GM23338 (cell line): ENCODE results near the gene DIPK1A. TPM values are rescaled to one million over a fixed set of nuclear protein-coding genes. Genes with fewer than 3 reads are reported as not detected.

Experiments
- ATAC-seq: fragments of 200-7000 bp; cut with Tn5 transposase; 3 replicates; pipeline ENCODE4 v1.9.1; 2020
- DNase-seq: peaks from one replicate; pipeline ENCODE4 v3.0.0-alpha.2; 2015; ENCODE audit warnings: low spot score
- H2AFZ ChIP-seq: fragments of 200-600 bp; sonication (generic); 2 replicates; pipeline ENCODE4 v1.8.0; 2016; ENCODE audit warnings: antibody characterized with exemption, mild to moderate bottlenecking, moderate library complexity
- H3F3A ChIP-seq: fragments of 200-600 bp; sonication (generic); replicated peaks from 2 replicates; pipeline ENCODE4 v1.8.0; 2017; ENCODE audit warnings: antibody characterized with exemption, mixed run types, low read depth
- H3K27ac ChIP-seq: fragments of 200-600 bp; sonication (generic); 2 replicates; pipeline ENCODE4 v1.6.1; 2016; ENCODE audit warnings: low read depth
- H3K27me3 ChIP-seq: fragments of 200-600 bp; sonication (generic); 2 replicates; pipeline ENCODE4 v1.8.0; 2016; ENCODE audit warnings: mild to moderate bottlenecking, mixed run types, moderate library complexity; ENCODE audit not compliant: insufficient read depth
- H3K36me3 ChIP-seq: fragments of 200-600 bp; sonication (generic); 2 replicates; pipeline ENCODE4 v1.8.0; 2016; ENCODE audit warnings: mild to moderate bottlenecking; ENCODE audit not compliant: insufficient read depth
- H3K4me1 ChIP-seq: fragments of 200-600 bp; sonication (generic); 2 replicates; pipeline ENCODE4 v1.8.0; 2016; ENCODE audit warnings: mild to moderate bottlenecking, moderate library complexity; ENCODE audit not compliant: insufficient read depth
- H3K4me2 ChIP-seq: fragments of 200-600 bp; sonication (generic); 2 replicates; pipeline ENCODE4 v1.7.1; 2017; ENCODE audit warnings: mixed run types
- H3K4me3 ChIP-seq: fragments of 200-600 bp; sonication (generic); 2 replicates; pipeline ENCODE4 v1.6.1; 2016; ENCODE audit warnings: mixed run types
- H3K79me2 ChIP-seq: fragments of 200-600 bp; sonication (generic); replicated peaks from 2 replicates; pipeline ENCODE4 v1.8.0; 2017; ENCODE audit warnings: mild to moderate bottlenecking; ENCODE audit not compliant: insufficient read depth
- H3K9me2 ChIP-seq: fragments of 200-600 bp; sonication (generic); 2 replicates; pipeline ENCODE4 v1.8.0; 2017; ENCODE audit not compliant: insufficient read depth
- H4K20me1 ChIP-seq: fragments of 200-600 bp; sonication (generic); replicated peaks from 2 replicates; pipeline ENCODE4 v1.8.0; 2017; ENCODE audit warnings: mild to moderate bottlenecking; ENCODE audit not compliant: insufficient read depth
- H3K27ac Mint-ChIP-seq: 2 replicates; pipeline ENCODE4 v1.8.0; 2020; ENCODE audit warnings: inconsistent platforms, mild to moderate bottlenecking, moderate library complexity, mixed read lengths
- H3K27me3 Mint-ChIP-seq: 3 replicates; pipeline ENCODE4 v1.8.0; 2022; ENCODE audit warnings: low read depth, mild to moderate bottlenecking, moderate library complexity, mixed read lengths, inconsistent platforms; ENCODE audit not compliant: insufficient read depth, poor library complexity
- H3K36me3 Mint-ChIP-seq: 3 replicates; pipeline ENCODE4 v1.8.0; 2021; ENCODE audit warnings: low read depth, mild to moderate bottlenecking, inconsistent platforms, moderate library complexity, mixed read lengths
- H3K4me1 Mint-ChIP-seq: 3 replicates; pipeline ENCODE4 v1.8.0; 2020; ENCODE audit warnings: mild to moderate bottlenecking, inconsistent platforms, mixed read lengths
- H3K4me3 Mint-ChIP-seq: 3 replicates; pipeline ENCODE4 v1.8.0; 2021; ENCODE audit warnings: moderate library complexity, mild to moderate bottlenecking, inconsistent platforms, mixed read lengths
- H3K9me3 Mint-ChIP-seq: 3 replicates; pipeline ENCODE4 v1.8.0; 2020; ENCODE audit warnings: moderate library complexity, mild to moderate bottlenecking, inconsistent platforms, mixed read lengths
- CREB1 ChIP-seq: fragments of 250-450 bp; sonication (Bioruptor Pico); IDR thresholded peaks from 2 replicates; pipeline ENCODE4 v1.5.0; 2020; ENCODE audit warnings: low read depth, mild to moderate bottlenecking, moderate library complexity
- EZH2 ChIP-seq: fragments of 200-600 bp; sonication (generic); IDR thresholded peaks from one replicate; pipeline ENCODE4 v1.8.0; 2017; ENCODE audit warnings: antibody characterized with exemption, mild to moderate bottlenecking, low read depth; ENCODE audit not compliant: unreplicated experiment
- EZH2phosphoT487 ChIP-seq: fragments of 200-600 bp; sonication (generic); IDR thresholded peaks from one replicate; pipeline ENCODE4 v1.8.1; 2018; ENCODE audit warnings: antibody characterized with exemption; ENCODE audit not compliant: unreplicated experiment
- JUNB ChIP-seq: IDR thresholded peaks from one replicate; pipeline ENCODE4 v1.6.1; 2016; ENCODE audit warnings: antibody characterized with exemption; ENCODE audit not compliant: unreplicated experiment
- NANOG ChIP-seq: IDR thresholded peaks from 2 replicates; pipeline ENCODE4 v1.6.1; 2016; ENCODE audit warnings: antibody characterized with exemption, borderline replicate concordance
- STAT1 ChIP-seq: IDR thresholded peaks from one replicate; pipeline ENCODE4 v1.6.1; 2016; ENCODE audit warnings: antibody characterized with exemption; ENCODE audit not compliant: unreplicated experiment
- polyA plus RNA-seq: library from polyadenylated mRNA; unstranded; fragments of >200 nt; fragmentation: Nextera tagmentation; extraction: Ambion mirVana; gene quantifications from 2 replicates; pipeline ENCODE4 v1.2.1, GENCODE V29; 2016
- total RNA-seq: library from RNA; depleted of rRNA; stranded (reverse); fragments of >200 nt; shearing (Covaris generic); gene quantifications from 2 replicates; pipeline ENCODE4 v1.2.3, GENCODE V29; 2014
- TF ChIP-seq, protein P1 (sequence below), 2 experiments: fragments of 200-600 bp in 1 of 2; sonication (generic) in 1 of 2; conservative IDR thresholded peaks; 2 replicates each; pipeline versions ENCODE4 v1.5.1 to v1.6.1; 2016 to 2017; ENCODE audit warnings: antibody characterized with exemption in 2 of 2, low read depth in 2 of 2, mild to moderate bottlenecking in 2 of 2, moderate library complexity in 1 of 2
- TF ChIP-seq, protein P2 (sequence below): fragments of 250-450 bp; sonication (Bioruptor Pico); IDR thresholded peaks from 2 replicates; pipeline ENCODE4 v1.5.0; 2020; ENCODE audit warnings: mild to moderate bottlenecking, moderate library complexity
- TF ChIP-seq, protein P3 (sequence below): IDR thresholded peaks from one replicate; pipeline ENCODE4 v1.6.1; 2018; ENCODE audit warnings: antibody characterized with exemption; ENCODE audit not compliant: unreplicated experiment

The DIPK1A gene
- total and polyA plus RNA-seq, 2 experiments from 2014 or later, result 4.8 to 6.1 TPM

DNA sequence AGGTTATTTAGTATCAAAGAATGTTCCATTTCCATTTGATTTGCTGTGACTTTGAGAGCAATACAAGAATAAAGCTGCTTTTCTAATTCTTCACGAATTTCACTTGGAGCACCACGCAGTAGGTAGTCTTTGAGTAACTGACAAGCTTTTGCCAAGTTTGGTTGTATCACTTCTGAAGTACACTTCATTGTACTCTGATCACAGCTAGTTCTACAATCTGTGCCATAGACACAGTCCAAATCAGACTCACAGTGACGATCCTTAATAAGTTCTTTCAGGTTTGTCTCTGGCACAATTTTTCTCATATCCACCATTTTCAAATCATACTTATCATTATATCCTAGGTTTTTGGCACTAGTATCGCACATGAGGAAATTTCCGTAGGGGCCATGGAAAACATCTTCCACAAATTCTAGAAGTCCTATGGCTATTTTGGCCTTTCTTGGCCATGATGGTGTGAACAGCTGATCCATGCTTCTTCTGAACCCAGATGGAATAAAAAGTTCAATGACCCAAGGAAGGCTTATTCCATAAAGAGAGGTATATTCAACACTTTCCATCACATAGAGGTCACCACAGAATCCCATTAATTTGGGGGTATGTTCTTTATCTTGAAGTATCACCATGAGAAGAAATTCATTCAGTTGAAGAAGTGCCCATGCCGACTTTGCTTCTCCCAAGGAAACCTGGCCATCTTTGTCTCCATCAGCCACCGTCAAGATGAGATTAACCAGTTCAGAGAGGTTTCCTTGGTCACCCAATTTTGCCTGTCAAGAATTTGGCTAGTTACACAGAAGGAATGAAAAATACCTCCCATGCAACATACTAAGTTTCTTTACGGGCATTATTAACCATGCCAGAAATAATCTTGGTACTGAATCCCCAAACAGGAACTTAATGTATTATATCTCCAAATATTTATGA, 117.6 kb downstream of the DIPK1A start (continued):
- TF ChIP-seq, protein P1, sequence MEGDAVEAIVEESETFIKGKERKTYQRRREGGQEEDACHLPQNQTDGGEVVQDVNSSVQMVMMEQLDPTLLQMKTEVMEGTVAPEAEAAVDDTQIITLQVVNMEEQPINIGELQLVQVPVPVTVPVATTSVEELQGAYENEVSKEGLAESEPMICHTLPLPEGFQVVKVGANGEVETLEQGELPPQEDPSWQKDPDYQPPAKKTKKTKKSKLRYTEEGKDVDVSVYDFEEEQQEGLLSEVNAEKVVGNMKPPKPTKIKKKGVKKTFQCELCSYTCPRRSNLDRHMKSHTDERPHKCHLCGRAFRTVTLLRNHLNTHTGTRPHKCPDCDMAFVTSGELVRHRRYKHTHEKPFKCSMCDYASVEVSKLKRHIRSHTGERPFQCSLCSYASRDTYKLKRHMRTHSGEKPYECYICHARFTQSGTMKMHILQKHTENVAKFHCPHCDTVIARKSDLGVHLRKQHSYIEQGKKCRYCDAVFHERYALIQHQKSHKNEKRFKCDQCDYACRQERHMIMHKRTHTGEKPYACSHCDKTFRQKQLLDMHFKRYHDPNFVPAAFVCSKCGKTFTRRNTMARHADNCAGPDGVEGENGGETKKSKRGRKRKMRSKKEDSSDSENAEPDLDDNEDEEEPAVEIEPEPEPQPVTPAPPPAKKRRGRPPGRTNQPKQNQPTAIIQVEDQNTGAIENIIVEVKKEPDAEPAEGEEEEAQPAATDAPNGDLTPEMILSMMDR (conservative IDR thresholded peaks at IDR 0.05; ENCODE audit: low read depth in 2 of 2), result no peak
- TF ChIP-seq JUNB, result no peak
- no peak for TF ChIP-seq STAT1
- TF ChIP-seq EZH2, result no peak
- TF ChIP-seq EZH2phosphoT487, result no peak

DNA sequence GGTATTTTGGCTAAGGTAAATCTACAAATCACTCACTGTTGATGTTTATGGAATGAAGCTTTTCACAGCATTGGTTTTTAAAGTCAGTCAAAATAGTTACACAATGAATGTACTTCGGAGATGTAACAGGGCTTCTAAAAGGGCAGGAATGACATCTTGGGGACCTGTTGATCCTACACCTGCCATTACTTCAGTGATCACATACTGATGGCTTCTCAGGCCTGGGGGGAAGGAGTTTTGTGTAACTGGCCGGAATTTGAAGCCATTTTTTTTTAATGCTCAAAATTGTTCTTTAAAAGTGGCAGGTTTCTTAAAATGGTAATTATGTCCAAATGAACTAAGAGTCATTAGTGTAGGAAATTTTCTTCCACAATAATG, 118.2 kb downstream of the DIPK1A start:
- Mint-ChIP-seq H3K36me3 (peaks cover 64% of the 10 kb centered on the region), H3K9me3 (no peaks in the 10 kb centered on the region), H3K27ac (no peak overlapping the region), H3K4me1 (no peaks in the 10 kb centered on the region; the same call in 2 of the 3 replicates), H3K27me3 (no peaks in the 10 kb centered on the region), H3K4me3 (no peak overlapping the region)
- no peak overlapping the region for H3K4me3 ChIP-seq
- peaks cover 39% of the 10 kb centered on the region for H4K20me1 ChIP-seq
- peak overlapping the region; percentile 40; the same call in 1 of the 2 replicates for H3K27ac ChIP-seq
- H3F3A ChIP-seq, result peaks cover 45% of the 10 kb centered on the region
- DNase-seq (no peak), ATAC-seq (peak; percentile 28; the same call in 1 of the 3 replicates)
- no peak overlapping the region for H2AFZ ChIP-seq
- no peak overlapping the region for H3K4me2 ChIP-seq
- H3K4me1 ChIP-seq, result no peaks in the 10 kb centered on the region
- H3K9me2 ChIP-seq, result no peaks in the 10 kb centered on the region
- H3K36me3 ChIP-seq, result peaks cover 43% of the 10 kb centered on the region
- H3K27me3 ChIP-seq, result no peaks in the 10 kb centered on the region
- peaks cover 25% of the 10 kb centered on the region for H3K79me2 ChIP-seq
- TF ChIP-seq, protein P2, sequence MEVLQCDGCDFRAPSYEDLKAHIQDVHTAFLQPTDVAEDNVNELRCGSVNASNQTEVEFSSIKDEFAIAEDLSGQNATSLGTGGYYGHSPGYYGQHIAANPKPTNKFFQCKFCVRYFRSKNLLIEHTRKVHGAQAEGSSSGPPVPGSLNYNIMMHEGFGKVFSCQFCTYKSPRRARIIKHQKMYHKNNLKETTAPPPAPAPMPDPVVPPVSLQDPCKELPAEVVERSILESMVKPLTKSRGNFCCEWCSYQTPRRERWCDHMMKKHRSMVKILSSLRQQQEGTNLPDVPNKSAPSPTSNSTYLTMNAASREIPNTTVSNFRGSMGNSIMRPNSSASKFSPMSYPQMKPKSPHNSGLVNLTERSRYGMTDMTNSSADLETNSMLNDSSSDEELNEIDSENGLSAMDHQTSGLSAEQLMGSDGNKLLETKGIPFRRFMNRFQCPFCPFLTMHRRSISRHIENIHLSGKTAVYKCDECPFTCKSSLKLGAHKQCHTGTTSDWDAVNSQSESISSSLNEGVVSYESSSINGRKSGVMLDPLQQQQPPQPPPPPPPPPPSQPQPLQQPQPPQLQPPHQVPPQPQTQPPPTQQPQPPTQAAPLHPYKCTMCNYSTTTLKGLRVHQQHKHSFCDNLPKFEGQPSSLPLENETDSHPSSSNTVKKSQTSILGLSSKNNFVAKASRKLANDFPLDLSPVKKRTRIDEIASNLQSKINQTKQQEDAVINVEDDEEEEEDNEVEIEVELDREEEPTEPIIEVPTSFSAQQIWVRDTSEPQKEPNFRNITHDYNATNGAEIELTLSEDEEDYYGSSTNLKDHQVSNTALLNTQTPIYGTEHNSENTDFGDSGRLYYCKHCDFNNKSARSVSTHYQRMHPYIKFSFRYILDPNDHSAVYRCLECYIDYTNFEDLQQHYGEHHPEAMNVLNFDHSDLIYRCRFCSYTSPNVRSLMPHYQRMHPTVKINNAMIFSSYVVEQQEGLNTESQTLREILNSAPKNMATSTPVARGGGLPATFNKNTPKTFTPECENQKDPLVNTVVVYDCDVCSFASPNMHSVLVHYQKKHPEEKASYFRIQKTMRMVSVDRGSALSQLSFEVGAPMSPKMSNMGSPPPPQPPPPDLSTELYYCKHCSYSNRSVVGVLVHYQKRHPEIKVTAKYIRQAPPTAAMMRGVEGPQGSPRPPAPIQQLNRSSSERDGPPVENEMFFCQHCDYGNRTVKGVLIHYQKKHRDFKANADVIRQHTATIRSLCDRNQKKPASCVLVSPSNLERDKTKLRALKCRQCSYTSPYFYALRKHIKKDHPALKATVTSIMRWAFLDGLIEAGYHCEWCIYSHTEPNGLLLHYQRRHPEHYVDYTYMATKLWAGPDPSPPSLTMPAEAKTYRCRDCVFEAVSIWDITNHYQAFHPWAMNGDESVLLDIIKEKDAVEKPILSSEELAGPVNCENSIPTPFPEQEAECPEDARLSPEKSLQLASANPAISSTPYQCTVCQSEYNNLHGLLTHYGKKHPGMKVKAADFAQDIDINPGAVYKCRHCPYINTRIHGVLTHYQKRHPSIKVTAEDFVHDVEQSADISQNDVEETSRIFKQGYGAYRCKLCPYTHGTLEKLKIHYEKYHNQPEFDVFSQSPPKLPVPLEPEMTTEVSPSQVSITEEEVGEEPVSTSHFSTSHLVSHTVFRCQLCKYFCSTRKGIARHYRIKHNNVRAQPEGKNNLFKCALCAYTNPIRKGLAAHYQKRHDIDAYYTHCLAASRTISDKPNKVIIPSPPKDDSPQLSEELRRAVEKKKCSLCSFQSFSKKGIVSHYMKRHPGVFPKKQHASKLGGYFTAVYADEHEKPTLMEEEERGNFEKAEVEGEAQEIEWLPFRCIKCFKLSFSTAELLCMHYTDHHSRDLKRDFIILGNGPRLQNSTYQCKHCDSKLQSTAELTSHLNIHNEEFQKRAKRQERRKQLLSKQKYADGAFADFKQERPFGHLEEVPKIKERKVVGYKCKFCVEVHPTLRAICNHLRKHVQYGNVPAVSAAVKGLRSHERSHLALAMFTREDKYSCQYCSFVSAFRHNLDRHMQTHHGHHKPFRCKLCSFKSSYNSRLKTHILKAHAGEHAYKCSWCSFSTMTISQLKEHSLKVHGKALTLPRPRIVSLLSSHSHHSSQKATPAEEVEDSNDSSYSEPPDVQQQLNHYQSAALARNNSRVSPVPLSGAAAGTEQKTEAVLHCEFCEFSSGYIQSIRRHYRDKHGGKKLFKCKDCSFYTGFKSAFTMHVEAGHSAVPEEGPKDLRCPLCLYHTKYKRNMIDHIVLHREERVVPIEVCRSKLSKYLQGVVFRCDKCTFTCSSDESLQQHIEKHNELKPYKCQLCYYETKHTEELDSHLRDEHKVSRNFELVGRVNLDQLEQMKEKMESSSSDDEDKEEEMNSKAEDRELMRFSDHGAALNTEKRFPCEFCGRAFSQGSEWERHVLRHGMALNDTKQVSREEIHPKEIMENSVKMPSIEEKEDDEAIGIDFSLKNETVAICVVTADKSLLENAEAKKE (CRISPR knock-in tag), result no peak
- TF ChIP-seq JUNB (no peak), EZH2 (no peak), NANOG (no peak), CREB1 (CRISPR knock-in tag) (no peak)
- TF ChIP-seq, protein P3, sequence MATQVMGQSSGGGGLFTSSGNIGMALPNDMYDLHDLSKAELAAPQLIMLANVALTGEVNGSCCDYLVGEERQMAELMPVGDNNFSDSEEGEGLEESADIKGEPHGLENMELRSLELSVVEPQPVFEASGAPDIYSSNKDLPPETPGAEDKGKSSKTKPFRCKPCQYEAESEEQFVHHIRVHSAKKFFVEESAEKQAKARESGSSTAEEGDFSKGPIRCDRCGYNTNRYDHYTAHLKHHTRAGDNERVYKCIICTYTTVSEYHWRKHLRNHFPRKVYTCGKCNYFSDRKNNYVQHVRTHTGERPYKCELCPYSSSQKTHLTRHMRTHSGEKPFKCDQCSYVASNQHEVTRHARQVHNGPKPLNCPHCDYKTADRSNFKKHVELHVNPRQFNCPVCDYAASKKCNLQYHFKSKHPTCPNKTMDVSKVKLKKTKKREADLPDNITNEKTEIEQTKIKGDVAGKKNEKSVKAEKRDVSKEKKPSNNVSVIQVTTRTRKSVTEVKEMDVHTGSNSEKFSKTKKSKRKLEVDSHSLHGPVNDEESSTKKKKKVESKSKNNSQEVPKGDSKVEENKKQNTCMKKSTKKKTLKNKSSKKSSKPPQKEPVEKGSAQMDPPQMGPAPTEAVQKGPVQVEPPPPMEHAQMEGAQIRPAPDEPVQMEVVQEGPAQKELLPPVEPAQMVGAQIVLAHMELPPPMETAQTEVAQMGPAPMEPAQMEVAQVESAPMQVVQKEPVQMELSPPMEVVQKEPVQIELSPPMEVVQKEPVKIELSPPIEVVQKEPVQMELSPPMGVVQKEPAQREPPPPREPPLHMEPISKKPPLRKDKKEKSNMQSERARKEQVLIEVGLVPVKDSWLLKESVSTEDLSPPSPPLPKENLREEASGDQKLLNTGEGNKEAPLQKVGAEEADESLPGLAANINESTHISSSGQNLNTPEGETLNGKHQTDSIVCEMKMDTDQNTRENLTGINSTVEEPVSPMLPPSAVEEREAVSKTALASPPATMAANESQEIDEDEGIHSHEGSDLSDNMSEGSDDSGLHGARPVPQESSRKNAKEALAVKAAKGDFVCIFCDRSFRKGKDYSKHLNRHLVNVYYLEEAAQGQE, result no peak
- TF ChIP-seq, protein P1 (conservative IDR thresholded peaks at IDR 0.05; ENCODE audit: low read depth in 2 of 2), result no peak
